ENCODE results near the gene SERTAD2. TPM values are rescaled to one million over a fixed set of nuclear protein-coding genes. Genes with fewer than 3 reads are reported as not detected.

The SERTAD2 gene
- total and polyA plus RNA-seq, 9 donors = 9.9 to 26.8 (median 20.8) TPM

GRCh38 chr2:64677530-64677929 is 23.8 kb upstream of the SERTAD2 start:
- intact Hi-C loops (cut with DNase I) = no loop called here
- H3K36me3 ChIP-seq = no peaks in the 10 kb centered on the region
- no peak overlapping the region for H3K27ac ChIP-seq
- H3K4me3 ChIP-seq = no peak overlapping the region
- no peak for DNase-seq
- H3K27me3 ChIP-seq = no peaks in the 10 kb centered on the region
- no peaks in the 10 kb centered on the region for H3K9me3 ChIP-seq
- WGBS, 3 donors = 95 to 98% (median 98%) methylated on average over 3 of the region's 3 CpGs
- no peak for TF ChIP-seq CTCF (IDR thresholded peaks at IDR 0.05)
- TF ChIP-seq EP300 (IDR thresholded peaks at IDR 0.05) = no peak
- no peak for TF ChIP-seq POLR2A (IDR thresholded peaks at IDR 0.05)
- no peaks in the 10 kb centered on the region for H3K4me1 ChIP-seq (ENCODE audit: insufficient read depth)

GRCh38 chr2:64675860-64676259 is 22.1 kb upstream of the SERTAD2 start:
- intact Hi-C loops (cut with DNase I) = no loop called here
- Histone ChIP-seq H3K9me3 (no peaks in the 10 kb centered on the region), H3K36me3 (no peaks in the 10 kb centered on the region), H3K27me3 (no peaks in the 10 kb centered on the region), H3K4me3 (no peak overlapping the region), H3K27ac (no peak overlapping the region), H3K4me1 (ENCODE audit: insufficient read depth) (no peaks in the 10 kb centered on the region)
- TF ChIP-seq CTCF (IDR thresholded peaks at IDR 0.05) (no peak), POLR2A (IDR thresholded peaks at IDR 0.05) (no peak), EP300 (IDR thresholded peaks at IDR 0.05) (no peak)
- DNase-seq = no peak
- 73 to 83% (median 73%) methylated on average over 5 of the region's 5 CpGs for WGBS, 3 donors

DNA sequence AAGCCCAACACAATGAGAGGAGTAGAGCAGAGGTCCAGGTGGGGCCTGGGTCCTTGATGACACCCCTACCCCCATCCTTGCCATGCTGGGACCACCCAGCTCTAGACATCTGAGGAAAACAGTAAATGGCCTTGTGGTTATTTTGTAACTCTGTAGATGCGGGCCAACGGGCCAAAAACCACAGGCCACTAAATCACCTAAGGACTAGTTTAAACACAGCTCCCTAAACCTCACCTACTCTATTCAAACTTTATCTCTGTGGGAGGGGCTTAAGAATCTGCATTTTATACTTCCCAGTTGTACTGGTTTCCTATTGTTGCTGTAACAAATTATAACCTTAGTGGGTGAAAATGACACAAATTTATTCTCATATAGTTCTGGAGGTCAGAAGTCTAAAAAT is 19.0 kb upstream of the SERTAD2 start:
- Histone ChIP-seq H3K4me3 (no peak overlapping the region), H3K27ac (no peak overlapping the region), H3K9me3 (no peaks in the 10 kb centered on the region), H3K27me3 (no peaks in the 10 kb centered on the region), H3K4me1 (ENCODE audit: insufficient read depth) (no peaks in the 10 kb centered on the region), H3K36me3 (no peaks in the 10 kb centered on the region)
- 40 to 48% (median 45%) methylated on average over 2 of the region's 2 CpGs for whole genome bisulfite sequencing, 3 donors
- no peak for DNase-seq
- intact Hi-C loops (cut with DNase I) = no loop called here
- TF ChIP-seq CTCF (IDR thresholded peaks at IDR 0.05) = no peak
- no peak for TF ChIP-seq EP300 (IDR thresholded peaks at IDR 0.05)
- TF ChIP-seq POLR2A (IDR thresholded peaks at IDR 0.05) = no peak

GRCh38 chr2:64670047-64670446 is 16.3 kb upstream of the SERTAD2 start:
- no peaks in the 10 kb centered on the region for H3K27me3 ChIP-seq
- peaks cover 3% of the 10 kb centered on the region for H3K4me1 ChIP-seq (ENCODE audit: insufficient read depth)
- TF ChIP-seq POLR2A (IDR thresholded peaks at IDR 0.05) (no peak), CTCF (IDR thresholded peaks at IDR 0.05) (no peak), EP300 (IDR thresholded peaks at IDR 0.05) (no peak)
- no peak overlapping the region for H3K27ac ChIP-seq
- no peak overlapping the region for H3K4me3 ChIP-seq
- intact Hi-C loops (cut with DNase I) = no loop called here
- DNase-seq = no peak
- no peaks in the 10 kb centered on the region for H3K36me3 ChIP-seq
- H3K9me3 ChIP-seq = no peaks in the 10 kb centered on the region

DNA sequence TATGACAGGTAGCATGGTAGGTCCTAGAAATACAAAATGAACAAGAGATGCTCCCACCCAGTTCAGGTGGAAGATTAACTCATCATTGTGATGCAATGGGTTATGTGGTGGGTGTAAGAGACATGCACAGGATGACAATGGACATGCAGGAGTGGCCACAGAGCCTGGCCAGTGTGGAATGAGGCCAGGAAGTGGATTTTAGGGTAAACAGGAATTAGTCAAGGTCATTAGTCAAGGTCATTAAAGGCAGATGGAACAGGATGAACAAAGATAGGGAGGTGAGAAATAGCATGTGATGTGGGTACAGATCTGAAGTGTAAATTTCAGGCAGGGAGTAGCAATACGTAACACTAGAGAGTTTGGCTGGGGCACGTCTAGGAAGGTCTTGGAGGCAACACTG is 15.6 kb upstream of the SERTAD2 start:
- TF ChIP-seq CTCF (IDR thresholded peaks at IDR 0.05) (no peak), POLR2A (IDR thresholded peaks at IDR 0.05) (no peak), EP300 (IDR thresholded peaks at IDR 0.05) (no peak)
- intact Hi-C loops (cut with DNase I) = loop anchor here in 1 of 4 donors (10.0 kb wide), 1 partner anchor 56 kb away; no protein-coding TSS in a partner anchor
- 79 to 89% (median 88%) methylated on average over 2 of the region's 2 CpGs for WGBS, 3 donors
- Histone ChIP-seq H3K36me3 (no peaks in the 10 kb centered on the region), H3K4me1 (ENCODE audit: insufficient read depth) (peaks cover 3% of the 10 kb centered on the region), H3K9me3 (no peaks in the 10 kb centered on the region), H3K27ac (no peak overlapping the region), H3K27me3 (no peaks in the 10 kb centered on the region), H3K4me3 (no peak overlapping the region)
- DNase-seq = no peak
